Measurements from ENCODE around the gene KLF18. TPM values are rescaled to one million over a fixed set of nuclear protein-coding genes. Genes with fewer than 3 reads are reported as not detected.

The KLF18 gene
- polyA plus RNA-seq, 1 donor (not counting 4 experiments of a cell fraction or from before 2014, with no cell fraction given): not detected

DNA sequence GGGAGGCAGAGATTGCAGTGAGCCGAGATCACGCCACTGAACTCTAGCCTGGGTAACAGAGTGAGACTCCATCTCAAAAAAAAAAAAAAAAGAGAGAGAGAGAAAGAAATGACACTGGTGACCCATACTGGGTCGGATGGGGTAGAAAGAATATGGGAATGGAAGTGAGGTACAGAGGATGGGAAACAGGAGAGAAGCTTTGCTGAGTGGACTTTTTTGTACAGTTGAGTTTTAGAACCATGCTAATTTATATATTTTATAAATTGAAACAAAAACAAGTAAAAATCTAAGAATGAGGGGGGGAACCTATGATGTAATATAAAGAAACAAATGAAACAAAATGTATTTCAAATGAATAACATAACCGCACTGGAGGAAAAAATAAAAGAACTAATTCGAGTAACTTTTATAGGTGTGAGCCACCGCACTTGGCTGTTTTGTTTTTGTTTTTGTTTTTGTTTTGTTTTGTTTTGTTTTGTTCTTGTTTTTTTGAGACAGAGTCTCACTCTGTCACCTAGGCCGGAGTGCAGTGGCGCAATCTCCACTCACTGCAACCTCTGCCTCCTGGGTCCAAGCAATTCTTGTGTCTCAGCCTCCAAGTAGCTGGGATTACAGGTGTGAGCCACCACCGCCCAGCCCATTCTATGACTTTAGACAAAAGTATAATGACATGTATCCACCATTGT lies 41.1 kb downstream of the KLF18 start:
- H3K79me2 ChIP-seq (ENCODE audit: control insufficient read depth, insufficient read depth, low read length): no peaks in the 10 kb centered on the region
- H3K4me1 ChIP-seq (ENCODE audit: control insufficient read depth, extremely low read depth, insufficient read depth, low read length): no peaks in the 10 kb centered on the region
- TF ChIP-seq, protein P1, sequence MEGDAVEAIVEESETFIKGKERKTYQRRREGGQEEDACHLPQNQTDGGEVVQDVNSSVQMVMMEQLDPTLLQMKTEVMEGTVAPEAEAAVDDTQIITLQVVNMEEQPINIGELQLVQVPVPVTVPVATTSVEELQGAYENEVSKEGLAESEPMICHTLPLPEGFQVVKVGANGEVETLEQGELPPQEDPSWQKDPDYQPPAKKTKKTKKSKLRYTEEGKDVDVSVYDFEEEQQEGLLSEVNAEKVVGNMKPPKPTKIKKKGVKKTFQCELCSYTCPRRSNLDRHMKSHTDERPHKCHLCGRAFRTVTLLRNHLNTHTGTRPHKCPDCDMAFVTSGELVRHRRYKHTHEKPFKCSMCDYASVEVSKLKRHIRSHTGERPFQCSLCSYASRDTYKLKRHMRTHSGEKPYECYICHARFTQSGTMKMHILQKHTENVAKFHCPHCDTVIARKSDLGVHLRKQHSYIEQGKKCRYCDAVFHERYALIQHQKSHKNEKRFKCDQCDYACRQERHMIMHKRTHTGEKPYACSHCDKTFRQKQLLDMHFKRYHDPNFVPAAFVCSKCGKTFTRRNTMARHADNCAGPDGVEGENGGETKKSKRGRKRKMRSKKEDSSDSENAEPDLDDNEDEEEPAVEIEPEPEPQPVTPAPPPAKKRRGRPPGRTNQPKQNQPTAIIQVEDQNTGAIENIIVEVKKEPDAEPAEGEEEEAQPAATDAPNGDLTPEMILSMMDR (optimal IDR thresholded peaks at IDR 0.05 in 1 of 3, IDR thresholded peaks at IDR 0.05 in 1 of 3, conservative IDR thresholded peaks at IDR 0.05 in 1 of 3; ENCODE audit: extremely low read depth in 1 of 3, insufficient read depth in 2 of 3, low read length in 3 of 3): no peak
- no peak for TF ChIP-seq EZH2 (IDR thresholded peaks at IDR 0.05; ENCODE audit: low read length)
- no peak overlapping the region for H2AFZ ChIP-seq (ENCODE audit: control insufficient read depth, low read length)
- dilution Hi-C loops (cut with MboI; ENCODE audit: extremely low pct_ligation_motif_present, low sequenced_read_pairs): no loop called here
- H4K20me1 ChIP-seq (ENCODE audit: control insufficient read depth, extremely low read depth, insufficient read depth, low read length): no peaks in the 10 kb centered on the region
- no peak overlapping the region for H3K27ac ChIP-seq (ENCODE audit: control insufficient read depth, insufficient read depth, low read length)
- no peak overlapping the region for H3K4me2 ChIP-seq (ENCODE audit: control insufficient read depth, extremely low read depth, insufficient read depth, low read depth, low read length)
- DNase-seq (ENCODE audit: low read depth, low spot score) (no peak), FAIRE-seq (no peak)
- H3K27me3 ChIP-seq (ENCODE audit: control insufficient read depth, extremely low read depth, insufficient read depth, low read length): no peaks in the 10 kb centered on the region
- H3K4me3 ChIP-seq (ENCODE audit: control insufficient read depth in 2 of 3, extremely low read depth in 1 of 3, insufficient read depth in 2 of 3, low read depth in 1 of 3, low read length in 3 of 3): no peak overlapping the region
- no peaks in the 10 kb centered on the region for H3K9me1 ChIP-seq (ENCODE audit: control insufficient read depth, extremely low read depth, insufficient read depth, low read length)
- no peaks in the 10 kb centered on the region for H3K9me3 ChIP-seq (ENCODE audit: control insufficient read depth, low read depth, low read length)
- no peak overlapping the region for H3K9ac ChIP-seq (ENCODE audit: control insufficient read depth, extremely low read depth, insufficient read depth, low read length)
- no peaks in the 10 kb centered on the region for H3K36me3 ChIP-seq (ENCODE audit: control insufficient read depth in 2 of 2, extremely low read depth in 1 of 2, insufficient read depth in 2 of 2, low read length in 2 of 2)

DNA sequence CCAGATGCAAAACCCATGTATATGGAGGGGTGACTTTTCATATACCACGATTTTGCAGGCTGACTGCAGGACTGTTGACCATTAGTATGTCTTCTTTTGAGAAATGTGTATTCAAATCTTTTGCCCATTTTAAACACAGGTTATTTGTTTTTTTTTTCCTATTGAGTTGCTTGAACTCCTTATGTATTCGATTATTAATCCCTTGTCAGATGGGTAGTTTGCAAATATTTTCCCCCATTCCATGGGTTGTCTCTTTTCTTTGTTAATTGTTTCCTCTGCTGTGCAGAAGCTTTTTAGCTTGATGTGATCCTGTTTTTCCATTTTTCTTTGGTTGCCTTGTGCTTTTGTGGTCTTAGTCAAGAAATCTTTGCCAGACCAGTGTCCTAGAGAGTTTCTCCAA lies 47.4 kb downstream of the KLF18 start:
- Histone ChIP-seq H3K4me2 (ENCODE audit: control insufficient read depth, extremely low read depth, insufficient read depth, low read depth, low read length) (no peak overlapping the region), H3K79me2 (ENCODE audit: control insufficient read depth, insufficient read depth, low read length) (no peaks in the 10 kb centered on the region), H4K20me1 (ENCODE audit: control insufficient read depth, extremely low read depth, insufficient read depth, low read length) (no peaks in the 10 kb centered on the region), H3K9ac (ENCODE audit: control insufficient read depth, extremely low read depth, insufficient read depth, low read length) (no peak overlapping the region), H3K27ac (ENCODE audit: control insufficient read depth, insufficient read depth, low read length) (no peak overlapping the region), H3K4me3 (ENCODE audit: control insufficient read depth in 2 of 3, extremely low read depth in 1 of 3, insufficient read depth in 2 of 3, low read depth in 1 of 3, low read length in 3 of 3) (no peak overlapping the region), H3K4me1 (ENCODE audit: control insufficient read depth, extremely low read depth, insufficient read depth, low read length) (no peaks in the 10 kb centered on the region), H3K27me3 (ENCODE audit: control insufficient read depth, extremely low read depth, insufficient read depth, low read length) (peaks cover 3% of the 10 kb centered on the region), H3K36me3 (ENCODE audit: control insufficient read depth in 2 of 2, extremely low read depth in 1 of 2, insufficient read depth in 2 of 2, low read length in 2 of 2) (no peaks in the 10 kb centered on the region), H3K9me3 (ENCODE audit: control insufficient read depth, low read depth, low read length) (no peaks in the 10 kb centered on the region), H2AFZ (ENCODE audit: control insufficient read depth, low read length) (no peak overlapping the region), H3K9me1 (ENCODE audit: control insufficient read depth, extremely low read depth, insufficient read depth, low read length) (no peaks in the 10 kb centered on the region)
- FAIRE-seq (no peak), DNase-seq (ENCODE audit: low read depth, low spot score) (no peak)
- TF ChIP-seq EZH2 (IDR thresholded peaks at IDR 0.05; ENCODE audit: low read length): no peak
- TF ChIP-seq, protein P1 (optimal IDR thresholded peaks at IDR 0.05 in 1 of 3, IDR thresholded peaks at IDR 0.05 in 1 of 3, conservative IDR thresholded peaks at IDR 0.05 in 1 of 3; ENCODE audit: extremely low read depth in 1 of 3, insufficient read depth in 2 of 3, low read length in 3 of 3): no peak
- dilution Hi-C loops (cut with MboI; ENCODE audit: extremely low pct_ligation_motif_present, low sequenced_read_pairs): no loop called here

All from keratinocyte (primary cell).